AG09319 (cell line): ENCODE measurements around the gene NCOR1.

ENCODE experiments used
- DNase-seq: peaks from one replicate; pipeline ENCODE4 v3.0.0-alpha.2; 2010; ENCODE audit warnings: low read depth; ENCODE audit errors: extremely low read depth
- TF ChIP-seq, protein P1 (sequence below): IDR thresholded peaks from 2 replicates; pipeline ENCODE4 v1.5.1; 2011; ENCODE audit warnings: low read depth, mild to moderate bottlenecking, inconsistent platforms, low read length, moderate library complexity

NCOR1 gene

DNA sequence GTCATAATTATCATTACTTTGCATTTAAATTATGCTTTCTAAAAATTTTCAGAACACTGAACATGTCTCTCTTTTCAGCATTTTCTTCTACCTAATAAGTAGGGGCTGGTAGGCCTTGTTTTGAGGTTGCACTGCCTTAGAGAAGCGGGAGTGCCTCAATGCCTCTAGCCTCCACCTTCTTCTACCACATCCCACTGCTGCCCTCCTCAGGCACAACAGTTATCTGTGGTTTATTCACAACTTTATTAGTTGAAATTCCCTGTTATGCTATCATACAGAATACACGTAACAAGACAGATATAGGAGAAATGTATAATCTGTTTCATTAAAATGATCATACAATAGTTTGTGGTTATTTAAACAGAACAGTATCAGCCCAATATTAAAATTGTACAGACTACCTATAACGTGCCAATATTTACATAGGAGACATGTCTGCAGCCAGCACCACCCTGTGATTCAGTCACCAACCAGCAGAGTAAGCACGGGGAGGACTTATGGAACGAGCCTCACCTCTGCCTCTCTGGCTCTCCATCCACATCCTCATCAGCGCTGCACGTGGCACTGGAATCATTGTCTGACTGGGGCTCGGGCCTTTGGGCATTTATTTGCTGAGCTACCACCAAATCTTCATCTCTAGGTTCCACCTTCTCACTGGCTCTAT is 114.5 kb downstream of the NCOR1 start:
- no peak for DNase-seq
- TF ChIP-seq, protein P1, sequence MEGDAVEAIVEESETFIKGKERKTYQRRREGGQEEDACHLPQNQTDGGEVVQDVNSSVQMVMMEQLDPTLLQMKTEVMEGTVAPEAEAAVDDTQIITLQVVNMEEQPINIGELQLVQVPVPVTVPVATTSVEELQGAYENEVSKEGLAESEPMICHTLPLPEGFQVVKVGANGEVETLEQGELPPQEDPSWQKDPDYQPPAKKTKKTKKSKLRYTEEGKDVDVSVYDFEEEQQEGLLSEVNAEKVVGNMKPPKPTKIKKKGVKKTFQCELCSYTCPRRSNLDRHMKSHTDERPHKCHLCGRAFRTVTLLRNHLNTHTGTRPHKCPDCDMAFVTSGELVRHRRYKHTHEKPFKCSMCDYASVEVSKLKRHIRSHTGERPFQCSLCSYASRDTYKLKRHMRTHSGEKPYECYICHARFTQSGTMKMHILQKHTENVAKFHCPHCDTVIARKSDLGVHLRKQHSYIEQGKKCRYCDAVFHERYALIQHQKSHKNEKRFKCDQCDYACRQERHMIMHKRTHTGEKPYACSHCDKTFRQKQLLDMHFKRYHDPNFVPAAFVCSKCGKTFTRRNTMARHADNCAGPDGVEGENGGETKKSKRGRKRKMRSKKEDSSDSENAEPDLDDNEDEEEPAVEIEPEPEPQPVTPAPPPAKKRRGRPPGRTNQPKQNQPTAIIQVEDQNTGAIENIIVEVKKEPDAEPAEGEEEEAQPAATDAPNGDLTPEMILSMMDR: no peak

DNA sequence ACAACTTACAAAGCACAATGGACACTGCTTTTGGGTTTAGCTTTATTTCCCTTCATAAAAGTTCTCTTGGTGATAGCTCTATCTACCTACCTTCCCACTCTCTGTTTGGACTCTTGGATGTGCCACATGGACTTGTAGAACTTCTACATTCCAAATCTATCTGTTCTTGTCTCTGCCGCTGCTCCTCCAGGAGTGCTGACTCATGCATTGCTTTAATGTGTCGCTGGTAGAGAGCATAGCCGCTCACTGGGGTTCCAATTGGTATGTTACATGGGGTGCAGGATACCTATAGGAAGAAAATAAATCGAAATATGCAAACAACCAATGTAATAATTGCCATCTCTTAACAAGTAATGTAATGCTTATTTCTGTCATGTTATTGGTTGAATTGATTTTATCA is 123.6 kb downstream of the NCOR1 start:
- DNase-seq: no peak

DNA sequence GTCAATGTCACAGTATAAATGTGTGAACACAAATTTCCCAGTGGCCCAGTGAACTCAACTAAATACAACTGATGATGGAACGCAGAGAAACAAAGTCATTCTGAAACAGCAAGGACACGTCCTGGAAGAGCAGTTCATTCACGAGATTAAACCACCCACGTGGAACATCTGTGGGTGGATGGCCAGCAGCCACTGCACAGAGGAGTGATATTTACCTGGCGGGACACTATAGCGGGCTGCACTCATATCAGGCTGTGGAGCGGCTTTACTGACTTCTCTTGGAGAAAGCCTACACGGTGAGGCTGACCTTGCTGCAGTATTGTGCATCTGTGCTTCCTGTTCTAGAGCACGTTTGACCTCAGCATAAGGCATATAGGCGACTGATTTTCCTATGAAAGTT is 128.4 kb downstream of the NCOR1 start:
- TF ChIP-seq, protein P1: no peak
- no peak for DNase-seq

More for the DNA sequence above, 123.6 kb downstream of the NCOR1 start:
- TF ChIP-seq, protein P1: no peak

DNA sequence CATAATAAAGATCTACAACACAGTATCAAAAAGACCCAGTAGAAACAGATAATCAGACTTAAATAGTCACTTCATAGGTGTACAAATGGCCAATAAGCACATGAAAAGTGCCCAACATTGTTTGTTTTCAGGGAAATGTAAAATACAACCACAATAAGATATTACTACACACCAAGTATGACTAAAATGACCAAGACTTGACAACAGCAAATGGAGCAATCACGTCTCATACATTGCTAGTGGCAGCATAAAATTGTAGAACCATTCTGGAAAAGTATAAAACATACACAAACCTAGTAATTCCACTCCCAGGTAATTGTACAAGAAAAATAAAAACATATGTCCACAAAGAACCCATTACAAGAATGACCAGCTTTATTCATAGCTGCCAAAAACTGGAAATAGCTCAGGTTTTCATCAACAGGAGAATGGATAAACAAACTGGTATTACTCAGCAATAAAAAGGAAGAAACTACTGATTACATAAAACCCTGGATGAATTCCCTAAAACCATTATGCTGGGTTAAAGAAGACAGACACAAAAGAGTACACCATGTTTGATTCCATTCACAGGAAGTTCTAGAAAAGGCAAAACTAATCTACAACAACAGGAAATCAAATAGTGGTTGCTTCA is 130.2 kb downstream of the NCOR1 start:
- peak; percentile 82 for DNase-seq
- TF ChIP-seq, protein P1: no peak

DNA sequence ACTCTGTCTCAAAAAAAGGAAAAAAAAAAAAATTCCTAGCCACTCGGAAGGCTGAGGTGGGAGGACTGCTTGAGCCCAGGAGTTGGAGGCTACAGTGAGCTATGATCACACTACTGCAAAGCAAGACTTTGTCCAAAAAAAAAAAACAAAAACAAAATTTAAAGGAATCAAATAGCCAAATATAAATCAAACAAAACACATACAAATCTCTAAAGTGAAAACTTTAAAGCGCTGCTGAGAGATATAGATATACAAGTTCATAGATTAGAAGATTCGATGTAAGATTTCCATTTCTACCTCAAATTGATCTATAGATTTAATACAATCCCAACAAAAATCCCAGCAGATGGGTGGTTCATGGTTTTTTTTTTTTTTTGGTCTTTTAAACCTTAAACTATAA is 132.1 kb downstream of the NCOR1 start:
- no peak for DNase-seq
- TF ChIP-seq, protein P1: no peak

DNA sequence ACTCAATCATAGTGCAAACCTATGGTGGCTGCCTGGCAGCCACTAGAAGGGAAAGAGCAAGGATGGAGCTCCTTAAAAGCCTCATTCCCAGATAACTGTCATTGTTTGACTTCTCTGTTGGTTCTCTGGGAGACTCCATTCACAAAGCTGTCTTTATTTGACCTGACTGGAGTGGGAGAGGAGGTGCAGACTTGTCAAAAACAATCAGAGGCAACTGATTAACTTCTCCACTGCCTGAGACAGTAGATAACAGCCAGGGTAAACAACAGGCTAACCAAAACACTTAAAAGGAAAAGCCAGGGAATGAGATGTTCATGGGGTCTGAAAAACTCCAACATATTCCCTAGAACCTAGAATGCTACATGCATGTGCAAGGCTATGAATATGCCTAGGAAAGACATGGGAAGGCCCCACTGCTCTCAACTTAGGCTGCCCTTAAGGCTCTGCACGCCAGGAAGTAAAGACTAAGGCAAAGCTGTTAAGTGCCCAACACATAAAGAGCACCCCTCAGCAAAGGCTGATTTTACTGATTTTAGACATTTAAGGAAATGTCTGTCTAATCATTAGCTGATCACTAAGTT is 133.7 kb downstream of the NCOR1 start:
- no peak for DNase-seq
- TF ChIP-seq, protein P1: no peak

DNA sequence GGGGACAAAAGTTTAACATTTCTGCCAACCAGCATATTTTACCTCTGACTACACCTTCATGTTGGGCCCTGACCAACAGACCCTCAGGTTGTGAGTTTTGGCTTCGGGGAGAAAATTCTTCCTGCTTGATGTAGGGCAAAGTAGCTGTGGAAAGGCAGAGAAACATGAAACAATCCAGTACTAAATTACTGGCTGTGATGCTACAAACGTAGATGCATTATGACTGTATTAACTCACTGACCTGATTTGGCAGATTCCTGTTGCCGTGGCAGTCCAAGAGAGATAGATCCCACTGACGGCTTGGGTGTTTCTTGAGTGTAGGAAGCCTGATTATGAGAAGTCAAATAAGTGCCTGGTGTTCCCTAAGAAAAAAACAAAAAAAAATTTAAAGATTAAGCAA is 135.0 kb downstream of the NCOR1 start:
- no peak for DNase-seq
- TF ChIP-seq, protein P1: no peak
